ENCODE data around the gene ZNF625. TPM values are rescaled to one million over a fixed set of nuclear protein-coding genes. Genes with fewer than 3 reads are reported as not detected.

The ZNF625 gene
- 2.1 TPM for polyA plus RNA-seq (2013, experiment 1 of 2; ENCODE audit: insufficient read length)
- 2.3 TPM for polyA plus RNA-seq (2013, experiment 2 of 2; ENCODE audit: insufficient read length)

DNA sequence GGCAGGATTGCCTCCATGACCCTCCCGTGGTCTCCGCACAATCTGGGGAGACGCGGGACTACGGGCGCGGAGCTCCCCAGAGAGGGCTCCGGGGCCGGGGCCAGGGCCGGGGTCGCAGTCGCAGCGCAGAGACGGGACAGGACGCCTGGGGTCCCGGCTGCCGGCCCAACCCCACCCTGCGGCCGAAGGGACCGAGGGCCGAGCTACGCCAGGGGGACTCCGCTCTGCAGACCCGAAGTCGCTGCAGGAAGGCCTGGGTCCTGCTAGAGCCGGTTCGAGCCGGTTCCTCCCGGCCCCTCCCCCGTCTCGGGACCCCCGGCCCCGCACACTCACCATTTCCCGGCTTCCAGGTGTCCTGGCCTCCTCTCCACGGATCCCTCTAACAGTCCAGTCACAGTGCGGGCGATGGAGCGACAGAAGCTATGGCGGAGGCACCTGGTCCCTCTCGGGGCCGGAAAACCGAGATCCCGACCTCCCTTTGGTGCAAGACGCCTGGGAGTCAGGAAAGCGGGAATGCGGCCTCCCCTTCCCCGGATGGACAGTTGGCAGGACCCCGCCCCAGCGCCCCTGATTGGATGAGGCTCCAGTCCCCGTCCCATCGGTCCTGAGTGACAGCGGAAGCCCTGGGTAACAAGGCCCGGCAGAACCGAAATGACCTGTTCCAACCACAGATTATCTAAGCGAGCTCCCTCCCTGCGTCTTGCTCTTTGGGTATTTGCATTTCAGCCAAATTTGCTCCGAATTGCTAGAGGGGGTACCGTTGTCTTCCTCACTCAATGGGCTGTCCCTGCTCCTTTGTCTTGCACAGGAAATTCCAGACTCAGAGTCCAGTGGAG lies at the start of gene ZNF625:
ZNF625 (minus strand) TSS at position 512 of the 836 bp plus-strand sequence; CDS start at position 336, 176 bp downstream.
- DNase-seq, result peak; percentile 90

DNA sequence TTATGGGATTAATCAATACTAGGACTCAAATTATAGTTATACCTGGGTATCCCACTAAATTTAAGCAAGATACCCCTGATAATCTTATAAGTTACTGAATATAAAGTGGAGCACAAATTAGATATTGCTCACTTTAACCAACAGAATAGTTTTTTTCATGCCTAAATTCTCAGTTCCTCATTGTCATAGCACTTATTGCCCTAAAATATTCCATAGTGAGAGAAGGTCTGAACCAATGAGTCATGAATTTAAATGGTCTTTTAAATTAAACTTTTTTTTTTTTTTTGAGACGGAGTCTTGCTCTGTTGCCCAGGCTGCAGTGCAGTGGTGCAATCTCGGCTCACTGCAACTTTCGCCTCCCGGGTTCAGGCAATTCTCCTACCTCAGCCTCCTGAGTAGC lies 48.8 kb upstream of the ZNF625 start:
- DNase-seq, result no peak

DNA sequence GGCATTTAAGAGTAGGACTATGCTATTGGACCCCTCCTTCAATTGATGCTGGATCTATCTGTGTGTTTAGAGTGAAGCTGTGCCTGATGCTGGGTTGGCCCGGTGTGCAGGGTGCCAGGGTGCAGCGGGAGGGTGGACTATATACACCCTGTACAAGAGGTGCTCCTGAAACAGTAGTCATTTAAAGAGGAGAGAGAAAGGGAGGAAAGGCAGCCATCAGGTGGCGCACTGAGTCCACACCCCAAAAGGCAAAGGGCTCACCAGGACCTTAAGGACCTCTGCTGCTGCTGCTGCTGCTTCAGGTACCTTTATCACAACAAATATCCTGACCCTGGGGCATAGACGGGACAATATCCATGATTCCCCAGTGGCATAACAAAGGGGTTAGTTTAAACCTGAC lies 45.7 kb upstream of the ZNF625 start:
- no peak for DNase-seq

DNA sequence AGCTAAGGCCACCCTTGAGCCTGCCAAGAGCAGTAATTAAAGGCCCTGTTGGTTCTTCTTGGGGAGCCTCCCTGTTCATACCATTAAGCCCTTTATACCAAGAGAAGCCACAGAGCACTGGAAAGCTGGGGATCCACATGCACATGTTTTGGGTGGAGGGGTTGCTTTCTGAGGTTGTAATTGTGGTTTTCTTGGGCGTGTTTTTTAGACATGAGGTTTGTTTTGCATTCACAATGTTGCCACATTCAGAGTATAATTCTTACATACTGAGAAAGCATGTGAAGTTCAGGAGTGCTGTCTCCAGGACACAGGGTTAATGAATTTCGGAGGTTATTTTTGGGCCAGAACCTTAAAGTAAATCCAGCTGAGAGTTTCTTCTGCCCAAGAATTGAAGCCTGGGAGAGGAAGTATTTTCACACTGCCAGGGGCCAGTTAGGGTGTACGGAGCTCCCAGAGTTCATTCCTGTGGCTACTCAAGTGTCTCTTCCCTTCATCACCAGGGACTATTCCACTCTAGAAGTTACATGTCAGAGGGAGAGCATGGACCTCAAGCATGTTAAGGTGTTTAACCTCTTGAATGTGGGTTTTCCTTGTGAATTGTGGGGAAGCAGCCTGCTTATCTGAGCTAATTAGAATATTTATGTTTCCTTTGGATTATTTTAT lies 43.4 kb upstream of the ZNF625 start:
- no peak for DNase-seq

DNA sequence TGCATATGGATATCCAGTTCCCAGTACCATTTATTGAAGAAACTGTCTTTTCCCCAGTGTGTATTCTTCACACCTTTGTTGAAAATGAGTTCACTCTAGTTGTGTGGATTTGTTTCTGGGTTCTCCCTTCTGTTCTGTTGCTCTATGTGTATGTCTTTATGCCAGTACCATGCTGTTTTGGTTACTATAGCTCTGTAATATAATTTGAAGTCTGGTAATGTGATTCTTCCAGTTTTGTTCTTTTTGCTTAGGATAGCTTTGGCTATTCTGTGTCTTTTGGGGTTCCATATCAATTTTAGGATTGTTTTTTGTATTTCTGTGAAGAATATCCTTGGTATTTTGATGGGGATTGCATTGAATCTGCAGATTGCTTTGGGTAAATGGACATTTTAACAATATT lies 41.6 kb upstream of the ZNF625 start:
- DNase-seq, result no peak

DNA sequence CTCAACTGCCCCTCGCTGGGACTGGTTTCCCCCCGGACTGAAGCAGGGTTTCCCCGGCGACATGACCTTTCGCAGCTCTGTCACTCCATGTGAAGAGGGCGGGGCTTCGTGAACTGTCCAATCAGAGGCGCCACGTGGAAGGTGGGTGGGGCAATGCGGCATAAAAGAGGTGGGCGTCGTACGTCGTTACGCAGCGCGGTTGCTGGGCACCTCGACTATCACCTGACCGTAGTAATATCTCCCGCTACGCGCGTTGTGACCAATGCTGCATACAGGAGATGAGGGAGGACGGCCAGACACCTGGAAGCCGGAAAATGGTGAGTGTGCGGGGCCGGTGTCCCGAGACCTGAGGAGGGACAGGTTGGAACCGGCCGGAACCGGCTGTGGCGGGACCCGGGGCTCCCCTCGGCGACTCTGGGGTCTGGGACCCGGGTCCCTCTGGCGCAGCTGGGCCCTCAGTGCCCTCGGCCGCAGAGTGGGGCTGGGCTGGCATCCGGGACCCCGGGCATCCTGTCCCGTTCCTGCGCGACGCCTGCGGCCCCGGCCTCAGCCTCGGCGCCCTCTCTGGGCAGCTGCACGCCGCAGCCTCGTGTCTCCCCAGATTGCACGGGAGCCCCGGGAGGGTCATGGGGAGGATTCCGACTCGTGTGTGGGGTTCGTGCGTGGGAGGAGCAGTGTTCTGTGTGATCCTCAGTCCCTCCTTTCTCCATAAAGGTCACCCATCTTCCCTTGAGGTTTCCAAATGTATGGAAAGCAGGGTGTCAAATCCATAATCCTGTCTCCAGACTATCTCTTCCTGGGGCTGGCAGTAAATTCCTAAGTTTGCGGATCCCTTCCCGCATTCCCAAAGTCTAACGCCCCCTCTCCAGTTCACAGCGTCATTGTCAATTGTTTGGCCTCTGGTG lies 38.5 kb upstream of the ZNF625 start:
- DNase-seq, result peak; percentile 59

DNA sequence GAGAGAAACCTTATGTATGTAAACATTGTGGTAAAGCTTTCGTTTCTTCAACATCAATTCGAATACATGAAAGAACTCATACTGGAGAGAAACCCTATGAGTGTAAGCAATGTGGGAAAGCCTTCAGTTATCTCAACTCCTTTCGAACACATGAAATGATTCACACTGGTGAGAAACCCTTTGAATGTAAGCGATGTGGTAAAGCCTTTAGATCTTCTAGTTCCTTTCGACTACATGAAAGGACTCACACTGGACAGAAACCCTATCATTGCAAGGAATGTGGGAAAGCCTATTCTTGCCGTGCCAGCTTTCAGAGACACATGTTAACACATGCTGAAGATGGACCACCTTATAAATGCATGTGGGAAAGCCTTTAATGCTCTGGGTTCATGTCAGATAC lies 31.1 kb upstream of the ZNF625 start:
- DNase-seq, result no peak

DNA sequence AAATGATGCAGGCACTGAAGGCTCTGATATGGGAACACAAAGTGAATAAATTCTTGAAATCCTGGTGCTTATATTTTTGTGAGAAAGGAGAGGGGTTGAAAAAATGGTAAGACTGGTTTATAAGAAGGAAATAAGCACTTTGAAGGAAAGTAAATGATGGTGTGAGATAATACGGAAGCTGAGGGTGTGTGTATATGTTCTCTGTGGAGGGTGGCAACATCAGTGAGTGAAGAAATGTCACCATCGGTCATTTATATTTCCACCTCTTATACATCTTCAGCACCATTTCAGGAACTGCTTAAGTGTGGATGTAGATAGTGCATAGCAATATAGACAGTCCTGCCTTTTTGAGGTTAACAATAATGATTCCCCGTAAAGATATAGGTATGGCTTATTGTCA lies 23.8 kb upstream of the ZNF625 start:
- no peak for DNase-seq

DNA sequence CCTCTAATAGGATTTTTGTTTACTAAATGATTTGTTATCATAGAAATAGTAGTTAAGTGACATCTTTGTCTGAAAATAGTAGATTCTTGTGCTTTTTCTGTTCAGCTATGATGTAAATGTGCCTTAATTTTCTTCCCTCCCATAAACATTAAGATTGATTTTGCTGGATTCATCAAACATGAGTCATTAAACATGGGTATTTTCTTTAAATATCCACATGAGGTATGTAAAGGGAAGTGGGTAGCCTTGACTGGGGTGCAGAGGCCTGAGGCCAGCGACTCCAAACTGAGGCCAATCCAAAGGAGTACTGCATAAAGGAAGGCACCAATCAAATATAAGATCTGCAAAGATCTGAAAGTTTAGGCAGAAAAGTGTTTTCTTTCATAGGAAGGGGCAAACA lies 10.1 kb upstream of the ZNF625 start:
- peak; percentile 7 for DNase-seq

DNA sequence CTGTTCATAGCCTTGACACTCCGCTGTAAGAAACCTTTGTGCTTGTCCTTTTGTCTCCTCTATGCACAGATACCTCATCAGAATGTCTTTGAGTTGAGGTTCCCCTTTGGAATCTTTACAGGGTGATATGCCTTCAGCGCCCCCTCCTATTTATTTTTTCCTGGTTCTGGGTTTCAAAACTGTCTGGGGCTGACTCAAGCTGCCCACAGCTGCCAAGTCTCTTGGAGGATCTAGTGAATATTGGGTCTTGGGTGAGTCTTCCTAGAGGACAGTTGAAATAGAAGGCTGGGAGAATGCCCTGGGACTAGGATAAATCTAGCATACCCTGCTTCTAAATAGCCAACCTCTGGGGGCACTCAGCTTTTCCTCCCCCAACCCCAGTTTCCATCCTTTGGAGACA lies 7.3 kb upstream of the ZNF625 start:
- no peak for DNase-seq

DNA sequence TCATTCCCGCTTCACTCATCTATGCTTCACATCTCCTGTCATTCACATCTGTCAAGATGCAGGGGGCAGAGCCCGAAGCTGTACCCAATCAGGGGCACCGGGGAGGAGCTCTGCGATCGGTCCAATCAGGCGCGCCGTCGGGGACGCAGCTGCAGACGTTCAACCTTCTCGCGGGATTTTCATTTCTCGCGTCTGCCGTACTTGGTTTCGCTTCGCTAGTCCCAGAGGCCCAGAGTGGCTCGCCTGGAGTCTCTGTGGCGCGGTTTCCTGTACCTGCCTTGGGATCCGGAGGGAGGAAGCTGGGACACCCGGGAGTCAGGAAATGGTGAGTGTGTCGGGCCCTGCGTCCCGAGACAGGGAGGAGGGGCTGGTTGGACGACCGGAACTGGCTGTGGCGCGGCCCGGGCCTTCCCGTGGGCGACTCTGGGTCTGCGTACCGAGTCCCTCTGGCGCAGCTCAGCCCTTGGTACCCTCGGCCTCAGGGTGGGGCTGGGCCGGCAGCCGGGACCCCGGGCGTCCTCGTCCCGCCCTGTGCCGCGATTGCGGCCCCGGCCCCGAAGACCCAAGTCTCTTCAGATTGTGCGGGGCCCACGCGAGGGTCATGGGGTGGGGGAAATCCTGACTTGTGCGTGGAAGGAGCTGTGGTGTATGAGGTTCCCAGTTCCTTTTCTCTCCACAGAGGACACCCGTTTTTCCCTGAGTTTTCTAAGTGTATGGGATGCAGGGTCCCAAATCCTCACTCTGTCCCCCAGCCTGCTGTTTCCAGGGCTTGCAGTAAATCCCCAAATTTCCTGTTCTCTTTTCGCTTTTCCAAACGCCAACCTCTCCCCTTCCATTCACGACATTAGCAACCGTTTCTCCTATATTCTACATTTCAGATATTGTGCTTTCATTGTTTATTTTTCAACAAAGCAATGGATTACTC lies 6.6 kb upstream of the ZNF625 start, which contains the start of gene ZNF136:
ZNF136 (plus strand) TSS at position 215 of the 925 bp plus-strand sequence; CDS start at position 323, 108 bp downstream.
- DNase-seq, result peak; percentile 95

DNA sequence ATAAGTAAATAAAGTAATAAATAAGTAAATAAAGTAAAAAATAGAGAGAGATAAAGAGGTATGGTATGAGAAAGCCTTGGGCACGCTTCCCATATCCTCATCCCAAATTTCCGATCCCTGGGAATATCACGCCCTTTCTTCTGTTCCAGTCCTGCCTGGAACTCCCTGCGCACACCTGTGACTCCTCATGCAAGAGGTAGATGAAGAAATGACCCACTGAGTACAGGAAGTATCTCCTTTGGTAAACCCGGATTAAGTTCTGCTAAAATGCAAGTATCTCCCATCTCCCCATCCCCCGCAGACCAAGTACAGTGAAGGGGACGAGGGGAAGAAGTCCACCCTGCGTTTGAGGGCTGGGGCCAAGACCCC lies 6.0 kb upstream of the ZNF625 start:
- DNase-seq, result no peak

DNA sequence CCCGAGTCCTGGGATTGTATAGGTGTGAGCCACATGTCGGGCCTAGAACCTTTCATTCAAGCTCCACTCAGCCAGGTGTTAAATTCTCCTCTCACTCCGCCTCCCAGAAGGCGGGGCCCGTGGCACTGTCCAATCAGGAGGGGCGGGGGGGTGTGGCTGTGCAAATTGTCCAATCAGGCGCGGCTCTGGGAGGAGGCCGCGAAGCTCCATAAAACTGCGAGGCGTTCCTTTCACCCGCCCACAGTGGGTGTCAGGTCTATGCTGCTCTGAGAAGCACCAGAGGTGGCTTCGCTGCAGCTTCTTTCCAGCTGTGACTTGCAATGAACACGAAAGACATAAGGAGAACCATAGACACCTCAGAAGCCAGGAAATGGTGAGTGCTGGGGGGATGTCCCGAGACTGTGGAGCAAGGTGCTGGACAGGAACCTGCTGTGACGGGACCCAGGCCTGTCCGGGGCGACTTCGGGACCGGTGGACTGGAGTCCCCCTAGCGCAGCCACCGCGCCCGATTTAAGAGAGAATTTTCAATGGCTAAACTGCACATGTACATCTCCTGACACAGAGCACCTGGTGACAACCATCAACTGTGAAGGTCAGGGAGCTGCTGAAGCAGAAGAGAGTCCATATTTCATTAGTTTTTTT lies 3.4 kb upstream of the ZNF625 start:
- no peak for DNase-seq

DNA sequence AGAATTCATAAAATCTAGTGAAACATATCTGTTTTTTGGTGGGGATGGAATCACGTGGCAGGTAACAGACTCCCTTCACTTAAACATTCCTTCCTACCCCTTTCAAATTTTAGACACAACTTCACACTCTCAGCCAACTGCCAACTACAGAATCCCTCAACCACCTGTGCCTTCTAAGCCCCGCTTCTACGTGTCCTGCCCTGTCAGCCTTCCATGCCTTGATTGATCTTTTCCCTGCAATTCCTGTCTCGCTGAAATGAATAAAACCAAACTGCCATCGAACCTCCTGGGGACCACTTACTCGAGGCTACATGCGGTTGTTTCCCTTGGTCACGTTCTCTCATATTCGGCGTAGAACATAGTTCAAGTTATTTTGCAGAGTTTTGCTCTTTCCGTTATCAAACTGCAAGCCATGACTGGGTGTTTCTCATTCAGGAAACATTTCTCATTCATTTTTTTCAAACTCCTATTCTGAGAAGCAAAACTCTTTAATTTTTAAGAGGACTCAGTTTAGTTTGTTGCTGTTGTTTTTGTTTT lies 1.1 kb downstream of the ZNF625 start:
- DNase-seq, result no peak

DNA sequence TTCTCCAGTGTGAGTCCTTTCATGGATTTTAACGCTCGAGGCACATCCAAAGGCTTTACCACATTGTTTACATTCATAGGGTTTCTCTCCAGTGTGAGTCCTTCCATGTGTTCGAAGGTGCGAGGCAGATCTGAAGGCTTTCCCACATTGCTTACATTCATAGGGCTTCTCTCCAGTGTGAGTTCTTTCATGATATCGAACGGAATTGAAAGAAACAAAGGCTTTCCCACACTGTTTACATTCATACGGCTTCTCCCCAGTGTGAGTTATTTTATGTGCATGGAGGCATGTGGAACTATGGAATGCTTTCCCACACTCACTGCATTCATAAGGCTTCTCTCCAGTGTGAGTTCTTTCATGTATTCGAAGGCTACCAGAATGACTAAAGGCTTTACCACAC lies 11.2 kb downstream of the ZNF625 start:
- DNase-seq, result no peak

DNA sequence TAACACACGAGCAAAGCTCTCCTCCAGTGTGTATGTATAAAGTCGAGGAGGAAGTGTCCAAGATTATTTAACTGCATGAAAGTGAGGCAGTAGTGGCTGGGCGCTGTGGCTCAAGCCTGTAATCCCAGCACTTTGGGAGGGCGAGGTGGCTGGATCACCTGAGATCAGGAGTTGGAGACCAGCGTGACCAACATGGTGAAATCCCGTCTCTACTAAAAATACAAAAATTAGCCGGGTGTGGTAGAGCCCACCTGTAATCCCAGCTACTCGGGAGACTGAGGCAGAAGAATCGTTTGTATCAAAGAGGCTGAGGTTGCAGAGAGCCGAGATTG lies 15.2 kb downstream of the ZNF625 start:
- DNase-seq, result no peak

DNA sequence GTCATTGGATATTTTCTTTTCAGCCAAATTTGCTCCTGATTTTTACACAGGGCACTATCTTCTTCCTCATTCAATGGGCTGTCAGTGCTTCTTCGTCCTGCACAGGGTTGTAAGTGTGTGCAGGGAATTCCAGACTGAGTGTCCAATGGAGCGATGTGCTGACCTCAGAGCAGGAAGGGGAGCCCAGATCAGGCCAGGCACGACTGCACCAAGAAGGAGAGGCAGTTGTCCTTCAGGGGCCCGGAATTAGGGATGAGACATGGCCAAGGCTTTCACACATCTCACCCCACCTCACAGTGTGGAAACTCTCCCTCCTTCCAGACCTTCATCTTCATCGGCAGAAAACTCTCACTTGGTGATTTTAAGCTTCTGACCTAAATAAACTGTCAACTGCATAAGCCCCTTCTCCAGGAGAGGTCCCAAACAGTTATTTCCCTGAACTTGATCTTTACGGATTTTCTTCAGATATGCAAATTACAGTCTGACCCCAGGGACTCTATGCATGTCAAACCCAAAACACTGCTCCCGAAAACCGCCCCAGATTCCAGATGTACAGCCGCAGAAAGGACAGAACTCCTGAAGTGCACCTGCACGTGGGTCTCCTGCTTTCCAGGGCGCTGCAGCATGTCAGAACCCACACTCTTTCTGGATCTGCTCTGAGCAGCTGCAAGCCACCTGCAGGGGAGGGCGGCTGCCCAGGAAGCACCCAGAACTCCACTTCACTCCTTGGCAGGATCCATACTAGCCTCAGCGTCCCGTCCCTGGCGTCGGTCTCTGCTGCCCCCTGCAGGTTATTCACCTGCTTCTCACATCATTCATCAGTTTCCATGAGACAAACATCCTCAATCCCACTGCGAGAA lies 15.8 kb downstream of the ZNF625 start:
- DNase-seq, result peak; percentile 78

DNA sequence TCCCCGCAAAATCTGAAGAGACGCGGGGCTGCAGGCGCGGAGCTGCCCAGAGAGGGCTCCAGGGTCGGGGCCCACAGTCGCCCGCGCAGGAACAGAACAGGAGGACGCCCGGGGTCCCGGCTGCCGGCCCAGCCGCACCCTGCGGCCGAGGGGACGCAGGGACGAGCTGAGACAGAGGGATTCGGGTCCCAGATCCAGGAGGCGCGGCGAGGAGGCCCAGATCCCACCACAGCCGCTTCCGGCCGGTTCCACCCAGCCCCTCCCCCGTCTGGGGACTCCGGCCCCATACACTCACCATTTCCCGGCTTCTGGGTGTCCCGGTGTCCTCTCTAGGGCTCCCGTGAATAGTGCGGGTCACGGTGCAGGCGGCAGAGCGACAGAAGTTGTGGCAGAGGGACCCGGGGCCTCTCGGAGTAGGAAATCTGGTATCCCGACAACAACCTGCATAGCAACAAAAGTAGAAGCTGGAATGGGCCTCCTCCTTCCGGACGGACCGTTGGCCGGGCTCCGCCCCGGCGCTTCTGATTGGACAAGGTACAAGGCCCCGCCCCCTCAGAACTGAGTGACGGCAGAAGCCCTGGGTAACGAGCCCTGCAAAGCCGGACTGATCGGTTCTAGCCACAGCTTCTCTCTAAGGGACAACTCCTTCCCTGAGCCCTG lies 16.5 kb downstream of the ZNF625 start, which contains the start of gene ZNF20:
ZNF20 (minus strand) TSS at position 466 of the 660 bp plus-strand sequence; CDS start at position 298, 168 bp downstream.
- DNase-seq, result peak; percentile 92

DNA sequence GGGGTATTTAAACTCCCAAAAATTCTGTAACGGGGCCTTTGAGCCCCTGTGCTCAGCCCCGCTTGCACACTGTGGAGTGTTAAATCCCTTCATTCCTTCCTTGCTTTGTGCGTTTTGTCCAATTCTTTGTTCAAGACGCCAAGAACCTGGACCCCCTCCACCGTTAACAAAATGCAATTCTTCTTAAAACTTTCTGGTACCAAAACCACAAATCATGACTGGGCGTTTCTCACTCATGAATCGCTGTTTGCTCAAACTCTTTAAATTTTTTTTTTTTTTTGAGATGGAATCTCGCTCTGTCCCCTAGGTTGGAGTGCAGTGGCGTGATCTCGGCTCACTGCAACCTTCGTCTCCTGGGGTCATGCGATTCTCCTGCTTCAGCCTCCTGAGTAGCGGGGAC lies 17.3 kb downstream of the ZNF625 start:
- DNase-seq, result no peak

Data from fibroblast of skin of scalp (primary cell).